Measurements from ENCODE around the gene TAGLN.

GRCh38 chr11:117232092-117232878 lies 33.1 kb downstream of the TAGLN start, which contains the start of gene RNF214:
- TF ChIP-seq CTCF (IDR thresholded peaks at IDR 0.05; ENCODE audit: low read length) (peak; percentile 73), EZH2 (optimal IDR thresholded peaks at IDR 0.05; ENCODE audit: low read depth, low read length) (no peak), EZH2phosphoT487 (IDR thresholded peaks at IDR 0.05; ENCODE audit: low read length) (no peak)

All from MM.1S (cell line).